ENCODE data around the gene MAP2K5.

- TF ChIP-seq POLR2A (IDR thresholded peaks at IDR 0.05; ENCODE audit: low read length) (no peak), GATA1 (IDR thresholded peaks at IDR 0.05; ENCODE audit: low read depth, low read length) (no peak)
Measured at GRCh38 chr15:67843571-67844387, 301.3 kb downstream of the MAP2K5 start.
